ENCODE results near the gene DSC3.

The DSC3 gene

DNA sequence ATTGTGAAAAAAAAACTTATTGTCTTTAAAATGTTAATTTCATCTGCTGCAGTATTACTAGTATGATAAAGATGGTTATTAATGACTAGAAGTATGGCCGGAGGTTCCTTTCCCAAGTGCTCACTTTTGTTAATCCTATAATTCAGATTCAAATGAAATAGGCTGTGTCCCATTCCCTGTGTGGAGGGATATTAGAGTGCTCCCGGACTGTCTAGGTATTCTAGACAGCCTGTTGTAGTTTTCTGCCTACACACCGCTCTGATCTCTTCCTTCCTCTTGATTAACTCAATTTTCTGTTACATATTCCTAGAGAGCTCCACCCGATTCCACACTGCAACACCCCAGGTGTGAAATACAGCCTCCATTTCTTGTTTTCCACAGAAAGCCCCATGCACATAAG lies 15.4 kb upstream of the DSC3 start:
- Histone ChIP-seq H3K18ac (ENCODE audit: low read length) (no peak overlapping the region), H3K27me3 (ENCODE audit: insufficient read depth, low read length, poor library complexity) (no peaks in the 10 kb centered on the region), H3K4me2 (ENCODE audit: low read length) (no peak overlapping the region), H3K4me1 (ENCODE audit: control insufficient read depth, low read depth, low read length) (no peaks in the 10 kb centered on the region), H3K79me1 (ENCODE audit: low read length) (no peaks in the 10 kb centered on the region), H2AK5ac (ENCODE audit: low read length) (no peak overlapping the region), H3K36me3 (ENCODE audit: control insufficient read depth, insufficient read depth, low read length) (no peaks in the 10 kb centered on the region), H2BK5ac (ENCODE audit: low read length) (no peak overlapping the region), H3K9ac (ENCODE audit: low read length) (no peak overlapping the region), H4K8ac (ENCODE audit: low read depth, low read length) (no peak overlapping the region), H3K4ac (ENCODE audit: low read depth, low read length) (no peak overlapping the region), H4K5ac (ENCODE audit: low read length) (no peak overlapping the region), H2BK15ac (replicated peaks; ENCODE audit: low read depth) (no peak overlapping the region), H3K23ac (ENCODE audit: low read length) (no peak overlapping the region), H3K56ac (ENCODE audit: low read length) (no peak overlapping the region), H2BK120ac (ENCODE audit: low read depth, low read length) (no peak overlapping the region), H3K79me2 (ENCODE audit: control insufficient read depth, insufficient read depth, low read length) (no peaks in the 10 kb centered on the region), H3K27ac (ENCODE audit: low read depth, low read length) (no peak overlapping the region), H3K4me3 (ENCODE audit: low read length) (no peak overlapping the region)
- DNase-seq: no peak
- no CpG with 5 or more reads among the region's 4 CpGs for WGBS (ENCODE audit: extremely low coverage, insufficient coverage, low lambda C conversion rate)

DNA sequence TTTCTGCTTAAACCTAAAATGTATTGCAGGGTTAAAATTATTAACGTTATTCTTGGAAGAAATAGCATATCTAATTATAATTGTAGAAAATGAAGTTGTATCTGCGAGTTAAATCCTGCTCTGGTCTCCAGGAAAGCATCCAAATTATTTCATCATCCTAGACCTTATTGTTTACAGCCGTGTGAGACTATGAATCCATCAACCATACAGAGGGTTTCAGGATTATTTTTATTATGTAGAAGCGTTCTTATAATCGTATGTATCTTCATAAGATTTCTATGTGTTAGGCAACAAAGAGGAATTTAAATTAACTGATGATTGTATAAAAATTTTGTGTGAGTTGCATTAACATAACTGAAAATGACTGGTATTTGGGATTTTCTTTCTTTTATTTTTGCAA lies 14.5 kb upstream of the DSC3 start:
- H2AK5ac ChIP-seq (ENCODE audit: low read length): no peak overlapping the region
- H3K4me2 ChIP-seq (ENCODE audit: low read length): no peak overlapping the region
- H2BK15ac ChIP-seq (replicated peaks; ENCODE audit: low read depth): no peak overlapping the region
- no peak overlapping the region for H2BK5ac ChIP-seq (ENCODE audit: low read length)
- no peaks in the 10 kb centered on the region for H3K4me1 ChIP-seq (ENCODE audit: control insufficient read depth, low read depth, low read length)
- no peak overlapping the region for H3K18ac ChIP-seq (ENCODE audit: low read length)
- no peak overlapping the region for H3K9ac ChIP-seq (ENCODE audit: low read length)
- H2BK120ac ChIP-seq (ENCODE audit: low read depth, low read length): no peak overlapping the region
- WGBS (ENCODE audit: extremely low coverage, insufficient coverage, low lambda C conversion rate): 100% methylated on average over 1 of the region's 5 CpGs
- H3K4ac ChIP-seq (ENCODE audit: low read depth, low read length): no peak overlapping the region
- H3K36me3 ChIP-seq (ENCODE audit: control insufficient read depth, insufficient read depth, low read length): no peaks in the 10 kb centered on the region
- no peak overlapping the region for H3K4me3 ChIP-seq (ENCODE audit: low read length)
- no peaks in the 10 kb centered on the region for H3K79me1 ChIP-seq (ENCODE audit: low read length)
- DNase-seq: no peak
- H3K27ac ChIP-seq (ENCODE audit: low read depth, low read length): no peak overlapping the region
- H3K56ac ChIP-seq (ENCODE audit: low read length): no peak overlapping the region
- no peak overlapping the region for H3K23ac ChIP-seq (ENCODE audit: low read length)
- H4K8ac ChIP-seq (ENCODE audit: low read depth, low read length): no peak overlapping the region
- H3K79me2 ChIP-seq (ENCODE audit: control insufficient read depth, insufficient read depth, low read length): no peaks in the 10 kb centered on the region
- no peak overlapping the region for H4K5ac ChIP-seq (ENCODE audit: low read length)
- no peaks in the 10 kb centered on the region for H3K27me3 ChIP-seq (ENCODE audit: insufficient read depth, low read length, poor library complexity)

GRCh38 chr18:31056296-31056695 lies 13.8 kb upstream of the DSC3 start:
- Histone ChIP-seq H3K56ac (ENCODE audit: low read length) (no peak overlapping the region), H3K27ac (ENCODE audit: low read depth, low read length) (no peak overlapping the region), H2BK5ac (ENCODE audit: low read length) (no peak overlapping the region), H3K4me3 (ENCODE audit: low read length) (no peak overlapping the region), H3K9ac (ENCODE audit: low read length) (no peak overlapping the region), H3K4ac (ENCODE audit: low read depth, low read length) (no peak overlapping the region), H3K79me2 (ENCODE audit: control insufficient read depth, insufficient read depth, low read length) (no peaks in the 10 kb centered on the region), H4K8ac (ENCODE audit: low read depth, low read length) (no peak overlapping the region), H2BK15ac (replicated peaks; ENCODE audit: low read depth) (no peak overlapping the region), H3K36me3 (ENCODE audit: control insufficient read depth, insufficient read depth, low read length) (no peaks in the 10 kb centered on the region), H4K5ac (ENCODE audit: low read length) (no peak overlapping the region), H3K79me1 (ENCODE audit: low read length) (no peaks in the 10 kb centered on the region), H3K4me1 (ENCODE audit: control insufficient read depth, low read depth, low read length) (no peaks in the 10 kb centered on the region), H2BK120ac (ENCODE audit: low read depth, low read length) (no peak overlapping the region), H3K18ac (ENCODE audit: low read length) (no peak overlapping the region), H3K4me2 (ENCODE audit: low read length) (no peak overlapping the region), H3K23ac (ENCODE audit: low read length) (no peak overlapping the region), H2AK5ac (ENCODE audit: low read length) (no peak overlapping the region), H3K27me3 (ENCODE audit: insufficient read depth, low read length, poor library complexity) (no peaks in the 10 kb centered on the region)
- DNase-seq: no peak
- no CpG with 5 or more reads among the region's 2 CpGs for WGBS (ENCODE audit: extremely low coverage, insufficient coverage, low lambda C conversion rate)

DNA sequence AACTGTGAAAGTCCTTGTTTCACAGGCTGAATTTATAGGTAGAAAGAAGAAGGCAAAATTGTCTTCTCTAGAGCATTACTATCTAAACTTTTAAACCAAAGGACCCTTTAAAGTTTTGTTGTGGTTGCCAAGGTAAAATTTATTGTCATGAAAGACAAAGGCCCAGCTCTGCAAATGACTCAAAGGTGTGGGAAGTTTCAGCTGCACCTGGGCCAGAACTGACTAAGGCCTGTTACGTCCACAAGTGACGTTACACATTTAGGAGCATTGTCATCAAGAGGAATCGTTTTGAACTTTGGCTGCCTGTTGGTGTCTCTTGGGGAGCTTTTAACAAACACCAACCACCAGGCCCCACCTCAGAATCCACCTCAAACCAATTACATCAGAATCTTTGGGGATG lies 8.1 kb upstream of the DSC3 start:
- DNase-seq: no peak
- Histone ChIP-seq H2BK15ac (replicated peaks; ENCODE audit: low read depth) (no peak overlapping the region), H4K5ac (ENCODE audit: low read length) (no peak overlapping the region), H3K4me2 (ENCODE audit: low read length) (no peak overlapping the region), H3K27me3 (ENCODE audit: insufficient read depth, low read length, poor library complexity) (no peaks in the 10 kb centered on the region), H4K8ac (ENCODE audit: low read depth, low read length) (no peak overlapping the region), H3K79me2 (ENCODE audit: control insufficient read depth, insufficient read depth, low read length) (no peaks in the 10 kb centered on the region), H3K56ac (ENCODE audit: low read length) (no peak overlapping the region), H3K9ac (ENCODE audit: low read length) (no peak overlapping the region), H3K4me3 (ENCODE audit: low read length) (no peak overlapping the region), H3K79me1 (ENCODE audit: low read length) (no peaks in the 10 kb centered on the region), H3K27ac (ENCODE audit: low read depth, low read length) (no peak overlapping the region), H3K18ac (ENCODE audit: low read length) (no peak overlapping the region), H3K4me1 (ENCODE audit: control insufficient read depth, low read depth, low read length) (no peaks in the 10 kb centered on the region), H2AK5ac (ENCODE audit: low read length) (no peak overlapping the region), H2BK120ac (ENCODE audit: low read depth, low read length) (no peak overlapping the region), H3K36me3 (ENCODE audit: control insufficient read depth, insufficient read depth, low read length) (no peaks in the 10 kb centered on the region), H2BK5ac (ENCODE audit: low read length) (no peak overlapping the region), H3K4ac (ENCODE audit: low read depth, low read length) (no peak overlapping the region), H3K23ac (ENCODE audit: low read length) (no peak overlapping the region)
- no CpG with 5 or more reads among the region's 3 CpGs for WGBS (ENCODE audit: extremely low coverage, insufficient coverage, low lambda C conversion rate)

DNA sequence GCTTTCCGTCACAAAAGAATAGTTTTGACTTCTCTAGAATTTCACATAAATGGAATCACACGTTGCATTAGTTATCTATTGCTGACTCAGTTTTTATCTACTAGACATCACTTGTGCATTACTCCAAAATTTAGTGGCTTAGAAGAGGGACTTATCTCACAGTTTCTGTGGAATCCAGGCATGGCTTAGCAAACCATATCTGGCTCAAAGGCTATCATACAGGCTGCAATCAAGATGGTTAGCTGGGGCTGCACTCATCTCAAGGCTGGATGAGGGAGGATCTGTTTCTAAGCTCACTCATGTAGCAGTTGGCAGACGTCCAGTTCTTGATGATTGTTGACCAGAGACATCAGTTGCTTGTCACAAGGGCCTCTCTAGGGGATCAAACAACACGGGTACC lies 6.6 kb upstream of the DSC3 start:
- Histone ChIP-seq H3K27ac (ENCODE audit: low read depth, low read length) (no peak overlapping the region), H4K5ac (ENCODE audit: low read length) (no peak overlapping the region)
- no CpG with 5 or more reads among the region's 4 CpGs for WGBS (ENCODE audit: extremely low coverage, insufficient coverage, low lambda C conversion rate)

DNA sequence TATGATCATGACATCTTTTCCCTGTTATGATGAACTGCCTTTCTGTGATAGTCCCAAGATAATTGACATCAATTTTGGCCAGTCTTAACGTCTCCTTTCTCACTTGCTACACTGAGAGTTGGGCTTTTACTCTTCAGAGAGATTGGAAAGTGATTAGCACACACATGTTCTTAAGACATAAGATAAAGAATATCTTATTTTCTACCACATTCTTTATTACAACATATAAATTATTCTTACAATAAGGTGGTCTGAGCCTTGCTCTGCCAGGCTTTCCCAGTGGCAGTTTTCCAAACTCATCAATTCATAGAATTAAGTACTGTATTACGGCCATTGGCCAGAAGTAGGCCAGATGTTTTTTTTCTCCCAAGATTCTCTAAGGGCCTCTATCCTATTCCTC lies 5.7 kb upstream of the DSC3 start:
- H2BK15ac ChIP-seq (replicated peaks; ENCODE audit: low read depth): no peak overlapping the region
- H2BK120ac ChIP-seq (ENCODE audit: low read depth, low read length): no peak overlapping the region
- H2BK5ac ChIP-seq (ENCODE audit: low read length): no peak overlapping the region
- no peak overlapping the region for H3K4me2 ChIP-seq (ENCODE audit: low read length)
- H3K23ac ChIP-seq (ENCODE audit: low read length): no peak overlapping the region
- no peak overlapping the region for H4K8ac ChIP-seq (ENCODE audit: low read depth, low read length)
- no peaks in the 10 kb centered on the region for H3K36me3 ChIP-seq (ENCODE audit: control insufficient read depth, insufficient read depth, low read length)
- H3K4me1 ChIP-seq (ENCODE audit: control insufficient read depth, low read depth, low read length): no peaks in the 10 kb centered on the region
- no peak overlapping the region for H3K4ac ChIP-seq (ENCODE audit: low read depth, low read length)
- H3K79me2 ChIP-seq (ENCODE audit: control insufficient read depth, insufficient read depth, low read length): no peaks in the 10 kb centered on the region
- no CpG with 5 or more reads among the region's 2 CpGs for WGBS (ENCODE audit: extremely low coverage, insufficient coverage, low lambda C conversion rate)
- no peak overlapping the region for H2AK5ac ChIP-seq (ENCODE audit: low read length)
- H3K4me3 ChIP-seq (ENCODE audit: low read length): no peak overlapping the region
- no peak overlapping the region for H3K9ac ChIP-seq (ENCODE audit: low read length)
- peaks cover 6% of the 10 kb centered on the region for H3K27me3 ChIP-seq (ENCODE audit: insufficient read depth, low read length, poor library complexity)
- H3K56ac ChIP-seq (ENCODE audit: low read length): no peak overlapping the region
- no peak for DNase-seq
- H4K5ac ChIP-seq (ENCODE audit: low read length): no peak overlapping the region
- H3K79me1 ChIP-seq (ENCODE audit: low read length): no peaks in the 10 kb centered on the region
- H3K27ac ChIP-seq (ENCODE audit: low read depth, low read length): no peak overlapping the region
- H3K18ac ChIP-seq (ENCODE audit: low read length): no peak overlapping the region

More for the DNA sequence above, 6.6 kb upstream of the DSC3 start:
- no peak overlapping the region for H3K18ac ChIP-seq (ENCODE audit: low read length)
- H3K4me3 ChIP-seq (ENCODE audit: low read length): no peak overlapping the region
- H3K4ac ChIP-seq (ENCODE audit: low read depth, low read length): no peak overlapping the region
- no peak for DNase-seq
- H3K4me2 ChIP-seq (ENCODE audit: low read length): no peak overlapping the region
- no peak overlapping the region for H2BK15ac ChIP-seq (replicated peaks; ENCODE audit: low read depth)
- no peak overlapping the region for H3K56ac ChIP-seq (ENCODE audit: low read length)
- H2AK5ac ChIP-seq (ENCODE audit: low read length): no peak overlapping the region
- H4K8ac ChIP-seq (ENCODE audit: low read depth, low read length): no peak overlapping the region
- no peaks in the 10 kb centered on the region for H3K79me2 ChIP-seq (ENCODE audit: control insufficient read depth, insufficient read depth, low read length)
- no peak overlapping the region for H2BK5ac ChIP-seq (ENCODE audit: low read length)
- H3K9ac ChIP-seq (ENCODE audit: low read length): no peak overlapping the region
- no peaks in the 10 kb centered on the region for H3K36me3 ChIP-seq (ENCODE audit: control insufficient read depth, insufficient read depth, low read length)
- H2BK120ac ChIP-seq (ENCODE audit: low read depth, low read length): no peak overlapping the region
- H3K23ac ChIP-seq (ENCODE audit: low read length): no peak overlapping the region
- H3K27me3 ChIP-seq (ENCODE audit: insufficient read depth, low read length, poor library complexity): no peaks in the 10 kb centered on the region
- no peaks in the 10 kb centered on the region for H3K79me1 ChIP-seq (ENCODE audit: low read length)
- no peaks in the 10 kb centered on the region for H3K4me1 ChIP-seq (ENCODE audit: control insufficient read depth, low read depth, low read length)
